Gastrocnemius medialis (tissue), 4 donors: ENCODE results near the gene CCDC177.
A peak's percentile ranks its signal among the peaks of the same experiment; 100 is the strongest.

Source experiments
- POLR2A ChIP-seq, 2 donors: fragments of 450-650 bp; IDR thresholded peaks; one replicate each; pipeline ENCODE4 v1.6.1; 2017; ENCODE audit warnings: antibody characterized with exemption in 2 of 2, mild to moderate bottlenecking in 2 of 2, moderate library complexity in 2 of 2
- TF ChIP-seq, protein P1 (sequence below), 5 experiments: fragments of 450-650 bp in 3 of 5; fragments of 200-600 bp in 2 of 5; sonication (generic) in 2 of 5; IDR thresholded peaks in 4 of 5; conservative IDR thresholded peaks in 1 of 5; 1 replicate in 4 of 5; 2 replicates in 1 of 5; pipeline ENCODE4 v1.5.1; 2016 to 2019; ENCODE audit warnings: antibody characterized with exemption in 5 of 5, mild to moderate bottlenecking in 3 of 5, moderate library complexity in 3 of 5

DNA sequence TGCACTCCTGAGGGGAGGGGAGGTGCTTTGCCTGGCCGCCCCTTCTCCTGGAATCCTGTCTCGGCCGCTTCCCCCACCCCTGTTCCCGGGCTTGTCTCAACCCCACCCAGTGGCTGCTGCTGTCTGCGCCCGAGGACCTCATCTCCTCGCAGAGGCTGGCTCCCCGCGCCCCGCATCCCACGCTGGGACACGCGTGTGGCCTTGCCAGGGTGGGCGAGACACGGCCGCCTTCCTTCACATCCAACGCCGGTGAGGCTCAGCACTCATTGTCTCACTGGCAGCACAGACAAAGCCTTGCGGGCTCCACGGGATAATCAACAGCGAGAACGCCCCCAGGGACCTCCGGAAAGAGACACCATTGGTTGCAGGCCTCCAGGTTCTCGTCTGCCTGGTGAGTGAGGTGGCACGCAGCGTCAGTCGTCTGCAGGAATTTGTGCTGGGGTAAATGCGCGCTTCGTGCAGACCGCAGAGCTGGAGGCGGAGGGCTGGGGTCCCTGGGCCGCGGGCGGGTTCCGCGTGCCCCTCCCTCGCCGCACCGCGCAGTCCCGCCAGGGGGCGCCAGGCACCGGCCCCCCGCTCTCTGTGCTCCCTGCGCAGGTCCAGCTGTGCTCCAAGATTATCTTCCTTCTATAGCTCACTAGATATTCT is 26.8 kb downstream of the CCDC177 start:
- TF ChIP-seq, protein P1, sequence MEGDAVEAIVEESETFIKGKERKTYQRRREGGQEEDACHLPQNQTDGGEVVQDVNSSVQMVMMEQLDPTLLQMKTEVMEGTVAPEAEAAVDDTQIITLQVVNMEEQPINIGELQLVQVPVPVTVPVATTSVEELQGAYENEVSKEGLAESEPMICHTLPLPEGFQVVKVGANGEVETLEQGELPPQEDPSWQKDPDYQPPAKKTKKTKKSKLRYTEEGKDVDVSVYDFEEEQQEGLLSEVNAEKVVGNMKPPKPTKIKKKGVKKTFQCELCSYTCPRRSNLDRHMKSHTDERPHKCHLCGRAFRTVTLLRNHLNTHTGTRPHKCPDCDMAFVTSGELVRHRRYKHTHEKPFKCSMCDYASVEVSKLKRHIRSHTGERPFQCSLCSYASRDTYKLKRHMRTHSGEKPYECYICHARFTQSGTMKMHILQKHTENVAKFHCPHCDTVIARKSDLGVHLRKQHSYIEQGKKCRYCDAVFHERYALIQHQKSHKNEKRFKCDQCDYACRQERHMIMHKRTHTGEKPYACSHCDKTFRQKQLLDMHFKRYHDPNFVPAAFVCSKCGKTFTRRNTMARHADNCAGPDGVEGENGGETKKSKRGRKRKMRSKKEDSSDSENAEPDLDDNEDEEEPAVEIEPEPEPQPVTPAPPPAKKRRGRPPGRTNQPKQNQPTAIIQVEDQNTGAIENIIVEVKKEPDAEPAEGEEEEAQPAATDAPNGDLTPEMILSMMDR (IDR thresholded peaks at IDR 0.05 in 4 of 5, conservative IDR thresholded peaks at IDR 0.05 in 1 of 5), result peak in 3 of 5 experiments; percentile 29 to 48 (median 32)
- no peak for TF ChIP-seq POLR2A (IDR thresholded peaks at IDR 0.05)
